Sigmoid colon (tissue), 7 donors: ENCODE results near the gene PIP5KL1. TPM values are rescaled to one million over a fixed set of nuclear protein-coding genes. Genes with fewer than 3 reads are reported as not detected.

ENCODE experiments used
- DNase-seq: peaks from one replicate; pipeline ENCODE4 v3.0.0-alpha.2; 2019
- H3K27ac ChIP-seq, 4 donors: fragments of 200-600 bp; sonication (generic); one replicate each; pipeline ENCODE4 v1.5.1; 2016 to 2019; ENCODE audit warnings: mild to moderate bottlenecking in 1 of 4
- H3K27me3 ChIP-seq, 3 donors: fragments of 200-600 bp; sonication (generic); one replicate each; pipeline ENCODE4 v1.5.1; 2019; ENCODE audit warnings: mild to moderate bottlenecking in 1 of 3
- H3K36me3 ChIP-seq, 4 donors: fragments of 200-600 bp; sonication (generic); one replicate each; pipeline ENCODE4 v1.5.1; 2016 to 2019
- H3K4me1 ChIP-seq, 4 donors: fragments of 200-600 bp; sonication (generic); one replicate each; pipeline ENCODE4 v1.5.1; 2017 to 2019
- H3K4me3 ChIP-seq, 4 donors: fragments of 200-600 bp; sonication (generic); one replicate each; pipeline ENCODE4 v1.5.1; 2017 to 2019; ENCODE audit warnings: mild to moderate bottlenecking in 2 of 4, moderate library complexity in 1 of 4
- H3K9me3 ChIP-seq, 4 donors: fragments of 200-600 bp in 3 of 4; sonication (generic) in 3 of 4; one replicate each; pipeline versions ENCODE4 v1.5.1 to v1.6.1; 2013 to 2019
- EP300 ChIP-seq, 4 donors: sonication (generic); formaldehyde crosslinking; IDR thresholded peaks; one replicate each; pipeline ENCODE4 v1.6.1; 2017; ENCODE audit warnings: antibody characterized with exemption in 4 of 4
- POLR2A ChIP-seq, 2 donors: fragments of 450-650 bp; IDR thresholded peaks; one replicate each; pipeline ENCODE4 v1.6.1; 2016; ENCODE audit warnings: antibody characterized with exemption in 2 of 2, mild to moderate bottlenecking in 2 of 2, moderate library complexity in 2 of 2
- POLR2AphosphoS5 ChIP-seq, 4 donors: sonication (generic); formaldehyde crosslinking; IDR thresholded peaks; one replicate each; pipeline ENCODE4 v1.6.1; 2017; ENCODE audit warnings: antibody characterized with exemption in 4 of 4
- WGBS, 2 donors: extraction: QIAGEN DNeasy Blood & Tissue Kit; methylation state at CpG; one replicate each; pipeline ENCODE4 v1.1.7; 2013; 5-methylcytosine and 5-hydroxymethylcytosine counted together
- intact Hi-C: fragments of 100-400 bp; cut with DNase I; formaldehyde crosslinking; loops from one replicate; pipeline ENCODE4 v1.15.1; 2023
- polyA plus RNA-seq, 3 donors: library from polyadenylated mRNA; stranded (reverse); fragments of 200-250 nt; gene quantifications; one replicate each; pipeline ENCODE4 v1.2.3, GENCODE V29; 2013
- total RNA-seq, 4 donors: library from RNA; depleted of rRNA; stranded (reverse); fragments of >200 nt; gene quantifications; one replicate each; pipeline ENCODE4 v1.1.0, GENCODE V29; 2016
- TF ChIP-seq, protein P1 (sequence below), 4 experiments: fragments of 450-650 bp in 3 of 4; fragments of 200-600 bp in 1 of 4; IDR thresholded peaks; one replicate each; pipeline ENCODE4 v1.5.1; 2016 to 2019; ENCODE audit warnings: antibody characterized with exemption in 4 of 4, mild to moderate bottlenecking in 3 of 4, moderate library complexity in 2 of 4
- donor health status: healthy with polysubstance abuse.
- donor health status: Bipolar disorder and iron deficiency.
- donor health status: healthy.

PIP5KL1 gene
- total and polyA plus RNA-seq, 7 donors: 0.16 to 4.2 (median 2.1) TPM; not detected in 1

GRCh38 chr9:127950513-127951289 lies 20.1 kb upstream of the PIP5KL1 start:
- Histone ChIP-seq H3K9me3 (no peaks in the 10 kb centered on the region), H3K27ac (peak overlapping the region; percentile 49 to 66 (median 54)), H3K4me3 (no peak overlapping the region), H3K36me3 (peaks cover 0 to 10% (median 3%) of the 10 kb centered on the region in 4 donors), H3K4me1 (peaks cover 0 to 75% (median 64%) of the 10 kb centered on the region in 4 donors), H3K27me3 (no peaks in the 10 kb centered on the region)
- intact Hi-C loops: no loop called here
- WGBS, 2 donors: 46 to 72% methylated on average over 21 of the region's 21 CpGs
- DNase-seq: peak; percentile 82
- no peak for TF ChIP-seq EP300 (IDR thresholded peaks at IDR 0.05)
- TF ChIP-seq, protein P1, sequence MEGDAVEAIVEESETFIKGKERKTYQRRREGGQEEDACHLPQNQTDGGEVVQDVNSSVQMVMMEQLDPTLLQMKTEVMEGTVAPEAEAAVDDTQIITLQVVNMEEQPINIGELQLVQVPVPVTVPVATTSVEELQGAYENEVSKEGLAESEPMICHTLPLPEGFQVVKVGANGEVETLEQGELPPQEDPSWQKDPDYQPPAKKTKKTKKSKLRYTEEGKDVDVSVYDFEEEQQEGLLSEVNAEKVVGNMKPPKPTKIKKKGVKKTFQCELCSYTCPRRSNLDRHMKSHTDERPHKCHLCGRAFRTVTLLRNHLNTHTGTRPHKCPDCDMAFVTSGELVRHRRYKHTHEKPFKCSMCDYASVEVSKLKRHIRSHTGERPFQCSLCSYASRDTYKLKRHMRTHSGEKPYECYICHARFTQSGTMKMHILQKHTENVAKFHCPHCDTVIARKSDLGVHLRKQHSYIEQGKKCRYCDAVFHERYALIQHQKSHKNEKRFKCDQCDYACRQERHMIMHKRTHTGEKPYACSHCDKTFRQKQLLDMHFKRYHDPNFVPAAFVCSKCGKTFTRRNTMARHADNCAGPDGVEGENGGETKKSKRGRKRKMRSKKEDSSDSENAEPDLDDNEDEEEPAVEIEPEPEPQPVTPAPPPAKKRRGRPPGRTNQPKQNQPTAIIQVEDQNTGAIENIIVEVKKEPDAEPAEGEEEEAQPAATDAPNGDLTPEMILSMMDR (IDR thresholded peaks at IDR 0.05): no peak
- TF ChIP-seq POLR2AphosphoS5 (IDR thresholded peaks at IDR 0.05): peak; percentile 26 to 66 (median 56)
- no peak for TF ChIP-seq POLR2A (IDR thresholded peaks at IDR 0.05)

DNA sequence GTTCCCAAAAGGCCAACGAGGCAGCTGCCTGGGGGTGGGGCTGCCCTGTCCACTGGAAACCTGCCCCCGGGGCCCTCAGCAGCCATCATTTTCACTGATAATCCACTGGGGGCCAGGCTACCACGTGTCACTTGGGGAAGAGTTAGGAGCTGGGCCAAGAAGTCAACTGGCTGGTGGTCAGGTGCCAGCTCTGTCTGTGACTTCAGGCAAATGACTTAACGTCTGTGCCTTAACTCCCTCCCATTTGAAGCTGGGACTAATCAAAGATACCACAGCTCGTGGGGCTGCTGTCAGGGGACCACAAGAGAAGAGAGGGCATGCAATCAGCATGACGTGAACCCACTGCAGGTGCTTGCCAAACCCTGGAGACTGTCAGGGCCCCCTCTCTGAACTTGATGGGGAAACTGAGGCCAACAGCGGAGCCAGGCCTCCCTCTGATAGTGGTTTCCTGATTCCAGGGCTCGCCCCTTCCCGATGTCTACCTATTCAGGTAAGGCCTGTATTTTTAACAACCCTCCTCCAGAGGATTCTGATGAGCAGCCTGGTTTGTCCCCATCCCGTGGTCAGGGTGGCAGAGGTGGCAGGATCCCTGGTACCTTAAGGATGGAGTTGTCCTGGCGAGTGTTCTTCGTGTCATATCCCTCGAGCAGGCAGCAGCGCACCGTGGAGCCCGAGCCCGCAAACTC lies 19.4 kb upstream of the PIP5KL1 start:
- DNase-seq: no peak
- Histone ChIP-seq H3K9me3 (no peaks in the 10 kb centered on the region), H3K27ac (peak overlapping the region; percentile 33 to 66 (median 54)), H3K27me3 (no peaks in the 10 kb centered on the region), H3K4me1 (peaks cover 0 to 68% (median 60%) of the 10 kb centered on the region in 4 donors), H3K4me3 (peak overlapping the region in 1 of 4 donors; percentile 11), H3K36me3 (peaks cover 3 to 17% (median 8%) of the 10 kb centered on the region in 4 donors)
- TF ChIP-seq EP300 (IDR thresholded peaks at IDR 0.05) (no peak), POLR2A (IDR thresholded peaks at IDR 0.05) (no peak), POLR2AphosphoS5 (IDR thresholded peaks at IDR 0.05) (no peak)
- TF ChIP-seq, protein P1 (IDR thresholded peaks at IDR 0.05): no peak
- 81 to 84% methylated on average over 17 of the region's 17 CpGs for WGBS, 2 donors
- intact Hi-C loops: no loop called here

DNA sequence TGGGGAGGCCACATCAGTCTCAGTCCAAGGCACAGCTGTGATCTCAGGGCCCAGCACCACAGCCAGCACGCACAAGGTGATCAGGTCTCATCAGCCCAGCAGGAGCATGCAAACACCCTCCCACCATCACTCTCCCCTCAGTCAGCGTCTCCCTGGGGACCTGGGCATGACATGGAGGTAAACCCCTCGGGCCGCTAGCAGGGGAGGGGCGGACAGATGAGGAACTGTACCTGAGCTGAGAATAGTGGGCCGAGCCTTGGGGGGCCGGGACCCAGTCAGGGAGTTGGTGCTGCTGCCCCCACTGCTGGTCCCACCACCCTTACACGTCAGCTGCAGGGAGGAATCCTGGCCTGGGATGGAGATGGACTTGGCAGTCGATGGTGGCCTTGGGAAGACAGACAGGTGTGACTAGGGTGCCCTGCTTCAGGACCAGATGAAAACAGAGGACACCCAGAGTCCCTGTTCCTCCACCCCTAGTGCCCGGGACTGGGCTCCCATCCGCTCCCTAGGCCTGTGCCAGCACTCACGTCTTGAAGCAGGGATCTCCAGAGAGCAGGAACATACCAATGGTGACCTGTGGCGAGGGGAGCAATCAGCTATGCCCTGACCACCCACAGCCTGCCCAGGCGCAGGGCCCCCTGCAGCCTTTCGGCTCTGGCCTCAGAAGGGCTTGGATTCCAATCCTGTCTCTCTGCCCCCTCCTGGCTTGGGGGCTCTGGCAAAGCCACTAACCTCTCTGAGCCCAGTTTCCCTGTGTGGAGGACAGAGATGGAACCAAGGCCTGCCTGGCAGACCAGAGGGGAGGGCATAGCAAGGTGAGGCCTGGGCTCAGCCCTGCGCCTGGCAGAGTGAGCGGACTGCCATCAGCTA lies 17.5 kb upstream of the PIP5KL1 start:
- intact Hi-C loops: no loop called here
- Histone ChIP-seq H3K27me3 (no peaks in the 10 kb centered on the region), H3K9me3 (no peaks in the 10 kb centered on the region), H3K27ac (peak overlapping the region; percentile 9 to 40 (median 22)), H3K4me3 (no peak overlapping the region), H3K36me3 (peaks cover 12 to 28% (median 19%) of the 10 kb centered on the region in 4 donors), H3K4me1 (peaks cover 0 to 61% (median 51%) of the 10 kb centered on the region in 4 donors)
- DNase-seq: no peak
- 88 to 91% methylated on average over 17 of the region's 17 CpGs for WGBS, 2 donors
- TF ChIP-seq POLR2A (IDR thresholded peaks at IDR 0.05) (no peak), POLR2AphosphoS5 (IDR thresholded peaks at IDR 0.05) (no peak), EP300 (IDR thresholded peaks at IDR 0.05) (no peak)
- TF ChIP-seq, protein P1 (IDR thresholded peaks at IDR 0.05): no peak

- Histone ChIP-seq H3K9me3 (no peaks in the 10 kb centered on the region), H3K4me1 (peaks cover 0 to 61% (median 52%) of the 10 kb centered on the region in 4 donors), H3K27ac (peak overlapping the region in 2 of 4 donors; percentile 22 to 27), H3K27me3 (no peaks in the 10 kb centered on the region), H3K36me3 (peaks cover 12 to 37% (median 25%) of the 10 kb centered on the region in 4 donors), H3K4me3 (no peak overlapping the region)
- WGBS, 2 donors: 60 to 79% methylated on average over 3 of the region's 3 CpGs
- no peak for DNase-seq
- TF ChIP-seq POLR2A (IDR thresholded peaks at IDR 0.05): no peak
- TF ChIP-seq EP300 (IDR thresholded peaks at IDR 0.05): no peak
- TF ChIP-seq, protein P1 (IDR thresholded peaks at IDR 0.05): no peak
- TF ChIP-seq POLR2AphosphoS5 (IDR thresholded peaks at IDR 0.05): no peak
- intact Hi-C loops: no loop called here
Measured at GRCh38 chr9:127946728-127947127, 16.2 kb upstream of the PIP5KL1 start.
